Effector memory CD4-positive, alpha-beta T cell (primary cell): ENCODE results near the gene SYDE1.
"Not testable (repeated sequence)": the region's sequence is repeated elsewhere in the genome, so short reads cannot be mapped to it uniquely, and the experiment has no call there.

ENCODE experiments used
- DNase-seq, 3 donors: peaks; one replicate each; pipeline ENCODE4 v3.0.0-alpha.2; 2020
- H3K27ac ChIP-seq: 2 replicates; pipeline ENCODE4 v1.7.0; 2013; ENCODE audit warnings: mild to moderate bottlenecking, low read length, moderate library complexity; ENCODE audit not compliant: insufficient read depth, poor library complexity, severe bottlenecking
- H3K27me3 ChIP-seq: replicated peaks from 2 replicates; pipeline ENCODE4 v1.7.0; 2013; ENCODE audit warnings: mild to moderate bottlenecking, low read length; ENCODE audit not compliant: insufficient read depth, control insufficient read depth, poor library complexity, severe bottlenecking
- H3K36me3 ChIP-seq: 2 replicates; pipeline ENCODE4 v1.7.0; 2013; ENCODE audit warnings: mild to moderate bottlenecking, low read length, moderate library complexity; ENCODE audit not compliant: control insufficient read depth, insufficient read depth
- H3K4me1 ChIP-seq: 2 replicates; pipeline ENCODE4 v1.7.0; 2013; ENCODE audit warnings: low read length, mild to moderate bottlenecking; ENCODE audit not compliant: control insufficient read depth, insufficient read depth, poor library complexity, severe bottlenecking
- H3K4me3 ChIP-seq: 2 replicates; pipeline ENCODE4 v1.7.0; 2013; ENCODE audit warnings: low read length, low read depth, mild to moderate bottlenecking; ENCODE audit not compliant: insufficient read depth, poor library complexity, severe bottlenecking
- H3K9me3 ChIP-seq: 2 replicates; pipeline ENCODE4 v1.7.0; 2013; ENCODE audit warnings: mild to moderate bottlenecking, low read length, moderate library complexity; ENCODE audit not compliant: control insufficient read depth

Gene SYDE1

DNA sequence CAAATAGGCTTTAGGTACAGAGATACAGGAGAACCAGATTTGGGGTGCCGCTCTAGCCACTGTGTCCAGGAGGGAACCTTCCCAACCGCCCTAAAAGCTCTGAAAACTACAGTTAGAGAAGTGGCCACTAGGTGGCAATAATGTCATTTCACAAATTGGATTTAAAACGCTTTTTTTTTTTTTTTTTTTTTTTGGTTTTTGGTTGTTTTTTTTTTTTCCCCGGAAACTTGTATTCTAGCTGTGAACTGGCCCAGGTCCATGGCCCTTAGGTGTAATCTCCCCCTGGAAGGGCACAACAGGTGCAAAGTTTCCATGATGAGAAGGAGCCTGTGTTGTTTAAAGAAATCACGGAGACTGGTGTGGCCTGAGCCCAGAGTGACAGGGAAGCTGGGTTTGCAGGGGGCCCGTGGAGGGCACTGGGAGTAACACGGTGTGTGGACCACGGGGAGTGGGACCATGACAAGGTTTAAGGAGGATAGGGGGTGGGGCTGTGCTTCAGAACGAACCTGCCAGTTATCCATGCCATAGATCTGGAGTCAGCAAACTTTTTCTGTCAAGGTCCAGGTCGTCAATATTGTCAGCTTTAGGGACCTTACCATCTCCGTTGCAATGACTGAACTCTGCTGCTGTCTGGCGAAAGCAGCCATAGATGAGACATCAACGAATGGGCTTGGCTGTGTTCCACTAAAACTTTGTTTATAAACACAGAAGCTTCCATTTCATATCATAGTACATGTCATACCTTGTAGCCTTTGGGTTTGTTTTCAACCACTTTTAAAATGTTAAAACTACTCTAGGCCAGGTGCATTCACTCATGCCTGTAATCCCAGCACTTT lies 15.1 kb upstream of the SYDE1 start:
- H3K27me3 ChIP-seq = no peaks in the 10 kb centered on the region
- H3K36me3 ChIP-seq = no peaks in the 10 kb centered on the region
- peak in 1 of 3 donors; percentile 37 for DNase-seq
- H3K4me3 ChIP-seq = no peak overlapping the region
- no peak overlapping the region for H3K27ac ChIP-seq
- no peaks in the 10 kb centered on the region for H3K4me1 ChIP-seq
- no peaks in the 10 kb centered on the region for H3K9me3 ChIP-seq

DNA sequence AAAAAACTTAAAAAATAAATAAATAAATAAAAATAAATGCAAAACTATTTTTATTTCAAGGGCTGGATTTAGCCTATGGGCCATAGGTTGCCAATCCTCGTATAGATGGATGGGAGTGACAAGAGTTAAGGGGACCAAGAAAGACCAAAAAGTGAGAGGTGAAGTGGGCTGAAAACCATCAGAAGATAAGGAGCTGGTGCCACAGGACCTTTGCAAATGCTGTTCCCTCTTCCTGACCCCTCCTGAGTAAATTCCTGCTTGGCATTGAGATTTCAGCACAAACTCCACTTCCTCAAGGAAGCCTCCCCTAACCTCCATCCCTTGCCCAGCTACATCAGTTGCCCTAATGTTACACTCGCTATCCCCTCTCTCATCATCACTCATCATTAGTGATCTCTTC lies 14.2 kb upstream of the SYDE1 start:
- Histone ChIP-seq H3K27me3 (no peaks in the 10 kb centered on the region), H3K9me3 (no peaks in the 10 kb centered on the region), H3K4me3 (no peak overlapping the region), H3K36me3 (no peaks in the 10 kb centered on the region), H3K27ac (no peak overlapping the region), H3K4me1 (no peaks in the 10 kb centered on the region)
- DNase-seq = no peak

DNA sequence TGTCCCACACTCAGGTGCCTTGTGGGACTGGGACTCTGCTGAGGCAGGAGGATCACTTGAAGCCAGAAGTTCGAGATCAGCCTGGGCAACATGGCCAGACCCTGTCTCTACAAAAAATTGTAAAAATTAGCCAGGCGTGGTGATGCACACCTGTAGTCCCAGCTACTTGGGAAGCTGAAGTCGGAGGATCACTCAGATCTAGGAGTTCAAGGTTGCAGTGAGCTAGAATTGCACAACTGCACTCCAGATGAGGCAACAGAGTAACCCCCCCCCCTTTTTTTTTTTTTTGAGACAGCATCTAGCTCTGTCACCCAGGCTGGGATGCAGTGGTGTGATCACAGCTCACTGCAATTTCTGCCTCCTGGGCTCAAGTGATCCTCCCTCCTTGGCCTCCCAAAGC lies 11.0 kb upstream of the SYDE1 start:
- H3K4me3 ChIP-seq = no peak overlapping the region
- no peaks in the 10 kb centered on the region for H3K36me3 ChIP-seq
- H3K27ac ChIP-seq = no peak overlapping the region
- DNase-seq = no peak
- H3K9me3 ChIP-seq = no peaks in the 10 kb centered on the region
- no peaks in the 10 kb centered on the region for H3K4me1 ChIP-seq
- H3K27me3 ChIP-seq = no peaks in the 10 kb centered on the region

DNA sequence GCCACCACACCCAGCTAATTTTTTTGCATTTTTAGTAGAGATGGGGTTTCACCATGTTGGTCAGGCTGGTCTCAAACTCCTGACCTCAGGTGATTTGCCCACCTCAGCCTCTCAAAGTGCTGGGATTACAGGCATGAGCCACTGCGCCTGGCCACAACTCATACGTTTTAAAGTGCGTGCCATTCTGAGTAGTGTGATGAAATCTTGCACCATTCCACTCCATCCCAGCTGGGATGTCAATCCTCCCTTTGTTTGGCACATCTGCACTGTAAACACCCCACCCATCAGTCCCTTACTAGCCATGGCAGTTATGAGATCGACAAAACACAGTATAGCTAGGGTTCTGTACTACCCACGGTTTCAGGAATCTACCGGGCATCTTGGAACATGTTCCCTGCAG lies 9.2 kb upstream of the SYDE1 start:
- H3K27ac ChIP-seq, H3K36me3 ChIP-seq, H3K4me3 ChIP-seq, H3K9me3 ChIP-seq, H3K4me1 ChIP-seq, H3K27me3 ChIP-seq, DNase-seq: not testable (repeated sequence)

DNA sequence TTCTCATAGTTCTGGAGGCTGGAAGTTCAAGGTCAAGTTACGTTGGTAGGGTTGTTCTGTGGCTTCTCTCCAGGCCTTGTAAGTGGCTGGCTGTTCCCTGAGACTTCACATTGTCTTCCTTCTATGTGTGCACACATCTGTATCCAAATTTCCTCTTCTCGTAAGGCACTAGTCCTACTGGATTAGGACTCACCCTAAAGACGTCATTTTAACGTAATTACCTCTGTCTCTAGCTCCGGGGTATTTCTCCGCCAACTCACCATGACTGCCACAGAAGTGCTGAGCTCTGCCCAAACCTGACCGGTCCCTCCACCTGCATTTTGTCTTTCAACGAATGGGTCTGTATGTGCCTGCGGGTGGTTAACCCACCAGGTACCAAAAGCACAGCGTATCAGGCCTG lies 8.7 kb upstream of the SYDE1 start:
- DNase-seq = no peak
- H3K4me3 ChIP-seq = no peak overlapping the region
- H3K36me3 ChIP-seq = no peaks in the 10 kb centered on the region
- H3K9me3 ChIP-seq = no peaks in the 10 kb centered on the region
- H3K4me1 ChIP-seq = no peaks in the 10 kb centered on the region
- H3K27me3 ChIP-seq = no peaks in the 10 kb centered on the region
- H3K27ac ChIP-seq = no peak overlapping the region

DNA sequence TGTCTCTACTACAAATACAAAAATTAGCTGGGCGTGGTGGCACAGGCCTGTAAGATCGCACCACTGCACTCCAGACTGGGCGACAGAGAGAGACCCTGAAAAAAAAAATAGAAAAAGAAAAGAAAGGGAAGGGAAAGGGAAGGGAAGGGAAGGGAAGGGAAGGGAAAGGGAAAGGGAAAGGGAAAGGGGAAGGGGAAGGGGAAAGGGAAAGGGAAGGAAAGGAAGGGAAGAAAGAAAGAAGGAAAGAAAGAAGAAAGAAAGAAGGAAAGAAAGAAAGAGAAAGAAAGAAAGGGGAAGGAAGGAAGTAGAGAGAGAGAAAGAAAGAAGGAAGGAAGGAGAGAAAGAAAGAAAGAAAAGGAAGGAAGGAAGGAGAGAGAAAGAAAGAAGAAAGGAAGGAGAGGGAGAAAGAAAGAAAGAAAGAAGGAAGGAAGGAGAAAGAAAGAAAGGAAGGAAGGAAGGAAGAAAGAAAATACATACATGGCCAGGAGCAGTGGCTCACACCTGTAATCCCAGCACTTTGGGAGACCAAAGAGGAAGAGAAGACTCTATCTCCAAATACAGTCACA lies 8.1 kb upstream of the SYDE1 start:
- Histone ChIP-seq H3K4me1 (no peaks in the 10 kb centered on the region), H3K27me3 (no peaks in the 10 kb centered on the region), H3K36me3 (no peaks in the 10 kb centered on the region), H3K9me3 (peaks cover under 1% of the 10 kb centered on the region), H3K4me3 (no peak overlapping the region), H3K27ac (no peak overlapping the region)
- DNase-seq = no peak

DNA sequence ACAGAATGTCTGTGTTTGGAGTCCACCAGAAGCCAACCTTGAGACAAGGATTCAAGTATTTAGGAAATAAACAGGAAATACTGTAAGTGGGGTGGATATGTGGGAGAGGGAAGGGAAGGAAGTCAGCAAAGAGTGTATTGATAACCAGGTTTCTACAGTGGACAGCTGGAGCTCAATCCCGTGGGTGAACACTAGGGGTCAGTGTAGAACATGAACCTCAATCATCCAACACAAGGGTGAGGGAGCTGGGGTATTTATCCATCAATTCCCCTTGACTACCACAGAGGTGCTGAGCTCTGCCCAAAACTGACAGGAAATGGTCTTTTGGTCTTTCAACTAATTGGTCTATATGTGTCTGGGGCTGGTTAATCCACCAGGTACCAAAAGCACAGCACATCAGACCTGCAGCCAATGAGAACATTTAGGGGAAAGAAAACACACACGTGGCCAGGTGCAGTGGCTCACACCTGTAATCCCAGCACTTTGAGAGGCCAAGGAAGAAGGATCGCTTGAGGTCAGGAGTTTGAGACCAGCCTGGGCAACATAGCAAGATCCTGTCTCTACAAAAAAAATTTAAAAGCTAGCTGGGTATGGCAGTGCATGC lies 5.6 kb upstream of the SYDE1 start:
- Histone ChIP-seq H3K27me3 (no peaks in the 10 kb centered on the region), H3K9me3 (peaks cover 6% of the 10 kb centered on the region), H3K36me3 (no peaks in the 10 kb centered on the region), H3K27ac (no peak overlapping the region), H3K4me3 (no peak overlapping the region), H3K4me1 (no peaks in the 10 kb centered on the region)
- peak in 1 of 3 donors; percentile 24 for DNase-seq

DNA sequence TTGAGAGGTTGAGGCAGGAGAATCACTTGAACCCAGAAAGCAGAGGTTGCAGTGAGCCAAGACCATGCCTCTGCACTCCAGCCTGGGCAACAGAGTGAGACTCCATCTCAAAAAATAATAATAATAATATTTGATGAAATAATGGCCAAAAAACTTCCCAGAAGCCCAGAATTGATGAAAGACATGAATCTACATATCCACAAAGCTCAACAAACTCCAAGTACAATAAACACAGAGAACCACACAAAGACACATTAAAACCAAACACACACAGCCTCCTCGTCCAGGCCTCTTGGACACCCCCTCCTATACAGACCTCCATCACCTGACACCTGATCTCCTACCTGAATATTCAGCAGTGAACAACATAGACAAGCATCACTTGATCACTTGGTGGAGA lies 3.2 kb upstream of the SYDE1 start:
- Histone ChIP-seq H3K9me3 (peaks cover 6% of the 10 kb centered on the region), H3K27ac (no peak overlapping the region), H3K4me3 (no peak overlapping the region), H3K27me3 (no peaks in the 10 kb centered on the region), H3K36me3 (no peaks in the 10 kb centered on the region), H3K4me1 (peaks cover 8% of the 10 kb centered on the region)
- no peak for DNase-seq

DNA sequence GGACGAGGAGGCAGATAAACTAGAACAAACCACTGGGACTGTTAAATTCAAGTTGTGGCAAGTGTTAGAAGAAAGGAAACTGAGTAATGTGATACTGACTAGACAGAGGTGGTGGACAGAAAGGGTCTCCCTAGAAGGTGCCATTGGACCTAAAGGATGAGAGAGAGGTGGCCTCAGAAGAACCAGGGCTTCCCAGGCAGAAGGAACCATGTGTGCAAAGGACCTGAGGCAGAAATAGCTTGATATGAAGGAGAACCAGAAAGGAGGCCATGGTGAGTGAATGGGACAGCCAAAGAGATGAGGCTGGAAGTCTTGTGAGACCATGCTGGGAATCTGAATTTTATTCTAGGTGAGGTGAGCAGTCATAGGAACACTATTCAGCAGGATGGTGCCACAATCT lies 2.8 kb upstream of the SYDE1 start:
- Histone ChIP-seq H3K9me3 (peaks cover 6% of the 10 kb centered on the region), H3K36me3 (no peaks in the 10 kb centered on the region), H3K27me3 (no peaks in the 10 kb centered on the region), H3K4me3 (no peak overlapping the region), H3K4me1 (peaks cover 8% of the 10 kb centered on the region), H3K27ac (no peak overlapping the region)
- no peak for DNase-seq

DNA sequence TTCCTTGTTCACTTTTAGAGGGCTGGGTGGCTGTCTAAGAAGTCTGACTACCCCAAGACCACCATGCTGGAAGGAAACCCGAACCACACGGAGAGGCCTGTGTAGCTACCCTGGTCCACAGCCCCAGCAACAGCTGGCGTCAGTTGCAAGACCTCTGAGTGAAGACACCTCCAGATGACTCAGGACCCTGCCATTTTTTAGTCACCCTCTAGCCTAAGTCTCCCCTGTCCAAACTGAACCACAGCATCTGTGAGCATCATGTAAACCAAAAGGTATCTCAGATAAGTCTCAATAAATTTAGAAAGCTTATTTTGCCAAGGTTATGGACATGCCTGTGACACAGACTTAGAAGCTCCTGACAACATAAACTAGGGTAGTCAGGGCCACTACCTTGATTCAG lies 2.2 kb upstream of the SYDE1 start:
- H3K4me3 ChIP-seq = no peak overlapping the region
- H3K9me3 ChIP-seq = peaks cover 6% of the 10 kb centered on the region
- no peak for DNase-seq
- no peak overlapping the region for H3K27ac ChIP-seq
- peaks cover 8% of the 10 kb centered on the region for H3K4me1 ChIP-seq
- H3K27me3 ChIP-seq = no peaks in the 10 kb centered on the region
- H3K36me3 ChIP-seq = no peaks in the 10 kb centered on the region
